GM12891 (cell line): ENCODE measurements around the gene LYPD8.

Experiments
- DNase-seq: peaks from one replicate; pipeline ENCODE4 v3.0.0; 2011; ENCODE audit warnings: low spot score; ENCODE audit not compliant: insufficient read length
- FAIRE-seq: peaks from 2 replicates; lab custom pipeline; 2011; peaks lifted over from hg19 to GRCh38; lab: Jason Lieb, UNC
- PAX5 ChIP-seq: IDR thresholded peaks from 2 replicates; pipeline ENCODE4 v1.6.1; 2011; ENCODE audit warnings: low read length, moderate library complexity, mild to moderate bottlenecking; ENCODE audit not compliant: insufficient read depth, severe bottlenecking
- POLR2A ChIP-seq: IDR thresholded peaks from 2 replicates; pipeline ENCODE4 v1.6.1; 2011; ENCODE audit warnings: low read depth, low read length, control low read depth
- POLR2AphosphoS5 ChIP-seq: IDR thresholded peaks from 2 replicates; pipeline ENCODE4 v1.6.1; 2011; ENCODE audit warnings: low read depth, low read length, control low read depth
- POU2F2 ChIP-seq: IDR thresholded peaks from 2 replicates; pipeline ENCODE4 v1.6.1; 2011; ENCODE audit warnings: low read depth, mild to moderate bottlenecking, control low read depth, low read length, moderate library complexity
- SPI1 ChIP-seq: IDR thresholded peaks from 2 replicates; pipeline ENCODE4 v1.6.1; 2011; ENCODE audit warnings: low read depth, low read length, control low read depth
- TAF1 ChIP-seq: IDR thresholded peaks from 2 replicates; pipeline ENCODE4 v1.6.1; 2011; ENCODE audit warnings: low read depth, low read length, control low read depth

The LYPD8 gene

DNA sequence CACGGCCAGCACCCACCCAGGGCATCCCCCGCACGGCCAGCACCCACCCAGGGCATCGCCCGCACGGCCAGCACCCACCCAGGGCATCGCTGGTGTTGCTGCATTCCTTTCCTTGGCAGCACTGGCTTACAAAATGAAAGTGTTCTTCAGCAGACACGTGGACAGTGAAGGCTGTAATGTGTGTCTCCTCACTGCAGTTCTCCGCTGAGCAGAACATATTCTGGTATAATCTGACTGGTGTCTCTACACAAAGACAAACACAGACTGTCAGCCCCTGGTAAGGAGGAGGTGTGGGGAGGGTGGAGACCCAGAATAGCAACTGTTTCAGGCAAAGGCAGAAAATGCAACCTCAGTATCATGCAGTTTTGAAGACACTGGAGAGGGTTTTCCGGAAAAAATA lies 7.3 kb downstream of the LYPD8 start:
- DNase-seq, result no peak
- FAIRE-seq, result no peak
- no peak for TF ChIP-seq POU2F2
- TF ChIP-seq TAF1, result no peak
- TF ChIP-seq POLR2AphosphoS5, result no peak
- TF ChIP-seq POLR2A, result no peak
- TF ChIP-seq PAX5, result no peak
- no peak for TF ChIP-seq SPI1

- TF ChIP-seq PAX5 (no peak), TAF1 (no peak), POLR2AphosphoS5 (no peak), SPI1 (no peak), POLR2A (no peak), POU2F2 (no peak)
- DNase-seq, result no peak
- no peak for FAIRE-seq
Observed at GRCh38 chr1:248740876-248741275, 14.7 kb downstream of the LYPD8 start.

- DNase-seq (no peak), FAIRE-seq (no peak)
- TF ChIP-seq PAX5, result no peak
- no peak for TF ChIP-seq POU2F2
- no peak for TF ChIP-seq POLR2A
- TF ChIP-seq SPI1, result no peak
- TF ChIP-seq POLR2AphosphoS5, result no peak
- no peak for TF ChIP-seq TAF1
Observed at GRCh38 chr1:248739572-248740205, 15.9 kb downstream of the LYPD8 start.

DNA sequence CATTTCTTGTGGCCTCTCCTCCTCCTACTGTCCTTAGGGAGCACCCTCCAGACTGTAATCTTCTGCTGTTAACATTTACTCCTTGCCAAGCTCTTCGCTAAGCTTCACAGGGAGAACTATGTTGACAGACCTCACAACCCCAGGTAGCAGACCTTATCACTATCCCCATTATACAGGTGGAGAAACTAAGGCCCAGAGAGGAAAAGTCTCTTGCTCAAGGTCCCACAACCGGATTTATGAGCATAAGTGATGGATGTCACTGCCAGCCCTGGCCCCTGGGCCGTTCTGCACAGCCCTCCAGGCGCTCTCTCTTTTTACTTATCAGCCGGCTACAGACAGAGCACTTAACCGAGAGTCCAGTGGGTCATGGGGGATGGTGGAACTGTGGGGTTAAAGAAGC lies 18.1 kb downstream of the LYPD8 start:
- no peak for DNase-seq
- no peak for FAIRE-seq

DNA sequence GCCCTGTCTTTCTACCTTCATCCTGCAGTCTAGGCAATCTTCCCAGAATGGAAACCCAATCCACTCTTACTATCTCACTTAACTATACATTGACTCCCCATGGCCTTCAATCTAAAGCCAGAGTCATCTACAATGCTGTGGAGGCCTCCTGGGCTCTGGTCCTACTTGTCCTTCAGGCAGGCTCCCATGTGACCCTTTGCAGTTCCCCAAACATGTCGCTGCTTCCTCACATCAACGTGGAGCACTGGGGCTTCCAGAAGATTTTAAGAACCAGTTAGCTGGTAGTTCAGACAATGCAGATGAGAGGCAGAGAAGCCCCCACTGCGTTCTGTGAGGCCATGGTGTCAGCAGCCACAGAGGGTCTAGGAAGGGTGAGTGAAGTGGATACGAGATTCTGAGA lies 18.6 kb downstream of the LYPD8 start:
- no peak for DNase-seq
- TF ChIP-seq POLR2AphosphoS5, result no peak
- no peak for TF ChIP-seq POLR2A
- no peak for TF ChIP-seq PAX5
- TF ChIP-seq SPI1, result no peak
- no peak for TF ChIP-seq TAF1
- no peak for TF ChIP-seq POU2F2
- FAIRE-seq, result no peak

More for the DNA sequence above, 18.1 kb downstream of the LYPD8 start:
- TF ChIP-seq TAF1, result no peak
- TF ChIP-seq POU2F2, result no peak
- no peak for TF ChIP-seq PAX5
- no peak for TF ChIP-seq POLR2A
- no peak for TF ChIP-seq SPI1

GRCh38 chr1:248733566-248733965 lies 22.0 kb downstream of the LYPD8 start:
- TF ChIP-seq SPI1 (no peak), POLR2AphosphoS5 (no peak), POLR2A (no peak), PAX5 (no peak), POU2F2 (no peak), TAF1 (no peak)
- DNase-seq, result no peak
- no peak for FAIRE-seq

DNA sequence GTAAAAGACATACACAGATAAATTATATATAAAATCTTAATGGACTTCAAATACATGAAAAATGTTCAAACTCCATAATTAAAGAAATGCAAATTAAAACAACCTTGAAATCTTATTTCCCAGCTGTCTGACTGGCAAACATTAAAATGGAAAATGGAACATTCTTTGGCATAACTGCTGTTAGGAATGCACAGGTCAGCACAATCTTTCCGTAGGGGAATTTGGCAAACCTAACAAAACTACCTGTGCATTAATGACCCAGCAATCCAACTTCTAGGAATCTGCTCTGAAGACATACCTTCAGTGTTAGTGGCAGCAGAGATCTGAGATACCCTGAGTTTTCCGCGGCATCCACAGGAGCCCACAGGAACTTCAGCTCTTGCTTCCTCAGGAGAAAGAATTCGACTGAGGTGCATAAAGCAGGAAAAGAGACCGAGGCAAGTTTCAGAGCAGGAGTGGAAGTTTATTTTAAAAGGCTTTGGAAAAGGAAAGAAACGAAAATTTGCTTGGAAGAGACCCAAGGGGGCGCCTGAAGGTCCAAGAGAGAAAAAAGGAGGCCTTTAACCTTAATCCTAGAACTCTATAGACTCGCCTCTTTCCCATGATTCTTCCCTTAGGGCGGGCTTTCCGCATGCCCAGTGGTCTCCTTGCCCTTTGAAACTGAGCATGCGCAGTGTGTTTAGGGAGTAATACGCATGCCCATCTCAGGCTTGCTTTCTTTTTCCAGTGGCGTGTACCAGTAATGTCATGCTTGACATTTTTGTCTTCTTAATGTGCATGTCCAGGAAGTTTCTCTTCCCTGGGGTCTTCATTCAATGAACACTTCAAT lies 24.8 kb downstream of the LYPD8 start:
- no peak for DNase-seq
- no peak for FAIRE-seq
- TF ChIP-seq PAX5 (no peak), SPI1 (no peak), POLR2A (no peak), POU2F2 (no peak), POLR2AphosphoS5 (no peak), TAF1 (no peak)

GRCh38 chr1:248714248-248714647 lies 41.3 kb downstream of the LYPD8 start:
- TF ChIP-seq POLR2AphosphoS5 (no peak), POLR2A (no peak), POU2F2 (no peak), TAF1 (no peak), SPI1 (no peak), PAX5 (no peak)
- FAIRE-seq, result no peak

DNA sequence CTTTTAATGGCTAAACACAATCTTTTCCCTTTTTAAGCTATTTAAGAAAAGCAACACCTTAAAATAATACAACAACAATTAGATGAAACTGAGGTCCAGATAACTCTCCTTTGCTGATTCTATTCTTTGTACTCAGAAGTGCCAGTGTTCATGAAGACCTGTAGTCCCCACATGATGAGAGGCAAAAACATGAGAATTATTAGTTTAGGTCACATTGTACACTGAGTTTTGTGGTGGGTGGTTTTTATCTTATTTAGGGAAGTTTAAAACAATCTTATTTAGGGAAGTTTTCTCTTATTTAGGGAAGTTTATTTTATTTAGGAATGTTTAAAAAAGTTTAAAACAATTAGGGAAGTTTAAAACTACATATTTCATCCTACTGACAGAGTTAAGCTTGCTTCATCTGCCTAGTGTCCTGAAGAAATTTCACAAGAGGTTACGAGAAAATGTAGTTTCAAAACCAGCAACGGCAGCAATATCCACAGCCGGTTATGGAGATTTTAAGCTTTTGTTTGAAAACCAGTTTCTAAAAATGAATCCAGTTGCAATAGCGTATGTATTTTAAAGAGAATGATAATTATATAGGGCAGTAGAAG lies 45.2 kb downstream of the LYPD8 start:
- TF ChIP-seq POU2F2, result no peak
- DNase-seq, result no peak
- FAIRE-seq, result no peak

More at GRCh38 chr1:248714248-248714647, 41.3 kb downstream of the LYPD8 start:
- DNase-seq, result no peak

GRCh38 chr1:248704606-248705005 lies 51.0 kb downstream of the LYPD8 start:
- FAIRE-seq (no peak), DNase-seq (no peak)
- TF ChIP-seq TAF1 (no peak), POLR2A (no peak), PAX5 (no peak), SPI1 (no peak), POLR2AphosphoS5 (no peak)
